ENCODE data around the gene TAF8.

The TAF8 gene

GRCh38 chr6:42025066-42025844 is 25.1 kb upstream of the TAF8 start:
- Histone ChIP-seq H3K27ac (ENCODE audit: poor library complexity, severe bottlenecking) (no peak overlapping the region), H3K4me3 (ENCODE audit: severe bottlenecking) (no peak overlapping the region), H3K27me3 (ENCODE audit: insufficient read depth, poor library complexity, severe bottlenecking) (no peaks in the 10 kb centered on the region), H3K9me3 (ENCODE audit: severe bottlenecking) (no peaks in the 10 kb centered on the region), H3K36me3 (ENCODE audit: low read depth) (0 out of 2 replicates have a peak, but pooled peaks cover 4% of the 10 kb centered on the region), H3K4me1 (ENCODE audit: insufficient read depth, poor library complexity, severe bottlenecking) (peaks cover 3% of the 10 kb centered on the region)
- ATAC-seq (ENCODE audit: low read depth): no peak
- no peak for DNase-seq (ENCODE audit: low spot score)
- TF ChIP-seq, protein P1, sequence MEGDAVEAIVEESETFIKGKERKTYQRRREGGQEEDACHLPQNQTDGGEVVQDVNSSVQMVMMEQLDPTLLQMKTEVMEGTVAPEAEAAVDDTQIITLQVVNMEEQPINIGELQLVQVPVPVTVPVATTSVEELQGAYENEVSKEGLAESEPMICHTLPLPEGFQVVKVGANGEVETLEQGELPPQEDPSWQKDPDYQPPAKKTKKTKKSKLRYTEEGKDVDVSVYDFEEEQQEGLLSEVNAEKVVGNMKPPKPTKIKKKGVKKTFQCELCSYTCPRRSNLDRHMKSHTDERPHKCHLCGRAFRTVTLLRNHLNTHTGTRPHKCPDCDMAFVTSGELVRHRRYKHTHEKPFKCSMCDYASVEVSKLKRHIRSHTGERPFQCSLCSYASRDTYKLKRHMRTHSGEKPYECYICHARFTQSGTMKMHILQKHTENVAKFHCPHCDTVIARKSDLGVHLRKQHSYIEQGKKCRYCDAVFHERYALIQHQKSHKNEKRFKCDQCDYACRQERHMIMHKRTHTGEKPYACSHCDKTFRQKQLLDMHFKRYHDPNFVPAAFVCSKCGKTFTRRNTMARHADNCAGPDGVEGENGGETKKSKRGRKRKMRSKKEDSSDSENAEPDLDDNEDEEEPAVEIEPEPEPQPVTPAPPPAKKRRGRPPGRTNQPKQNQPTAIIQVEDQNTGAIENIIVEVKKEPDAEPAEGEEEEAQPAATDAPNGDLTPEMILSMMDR (IDR thresholded peaks at IDR 0.05; ENCODE audit: poor library complexity, severe bottlenecking): no peak

DNA sequence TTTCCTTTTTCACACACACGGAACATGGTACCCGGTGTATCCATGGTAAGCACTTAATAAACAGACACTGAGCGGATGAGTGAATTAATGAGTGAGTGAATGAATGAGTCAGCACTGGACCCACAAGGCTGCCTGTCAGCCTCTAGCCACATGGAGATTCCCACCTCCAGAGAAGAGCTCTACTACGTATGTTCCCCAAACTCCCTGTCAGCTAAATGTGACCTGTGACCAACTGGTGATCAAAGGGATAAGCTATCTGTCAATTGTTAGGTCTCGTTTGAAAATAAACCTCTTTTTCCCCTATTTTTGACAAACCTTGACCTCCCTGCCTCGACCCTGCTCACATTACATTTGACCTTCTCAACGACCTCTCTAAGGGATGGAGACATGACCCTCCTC is 24.5 kb upstream of the TAF8 start:
- Histone ChIP-seq H3K4me1 (ENCODE audit: insufficient read depth, poor library complexity, severe bottlenecking) (peaks cover 3% of the 10 kb centered on the region), H3K27ac (ENCODE audit: poor library complexity, severe bottlenecking) (no peak overlapping the region), H3K9me3 (ENCODE audit: severe bottlenecking) (no peaks in the 10 kb centered on the region), H3K27me3 (ENCODE audit: insufficient read depth, poor library complexity, severe bottlenecking) (no peaks in the 10 kb centered on the region), H3K4me3 (ENCODE audit: severe bottlenecking) (no peak overlapping the region), H3K36me3 (ENCODE audit: low read depth) (0 out of 2 replicates have a peak, but pooled peaks cover 4% of the 10 kb centered on the region)
- ATAC-seq (ENCODE audit: low read depth) (no peak), DNase-seq (ENCODE audit: low spot score) (no peak)
- TF ChIP-seq, protein P1 (IDR thresholded peaks at IDR 0.05; ENCODE audit: poor library complexity, severe bottlenecking): no peak

DNA sequence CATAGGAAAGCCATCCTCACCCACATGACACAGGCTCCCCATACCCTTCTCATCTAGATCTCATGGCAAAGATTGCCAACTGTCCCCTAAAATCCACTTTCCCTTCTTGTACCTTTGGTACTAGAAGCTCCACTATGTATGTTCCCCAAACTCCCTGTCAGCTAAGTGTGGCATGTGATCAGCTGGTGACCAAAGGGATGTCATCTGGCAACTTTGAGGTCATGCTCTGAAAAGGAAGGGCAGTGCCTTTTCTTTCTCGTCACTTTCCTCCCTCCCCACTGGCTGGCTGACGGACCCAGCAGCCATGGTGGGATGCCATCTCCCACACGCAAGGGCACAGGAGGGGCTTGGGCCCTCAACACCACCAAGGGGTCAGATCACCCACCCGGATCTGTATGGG is 23.8 kb upstream of the TAF8 start:
- 0 out of 2 replicates have a peak, but pooled peaks cover 4% of the 10 kb centered on the region for H3K36me3 ChIP-seq (ENCODE audit: low read depth)
- H3K27me3 ChIP-seq (ENCODE audit: insufficient read depth, poor library complexity, severe bottlenecking): no peaks in the 10 kb centered on the region
- H3K4me1 ChIP-seq (ENCODE audit: insufficient read depth, poor library complexity, severe bottlenecking): peaks cover 3% of the 10 kb centered on the region
- no peak overlapping the region for H3K27ac ChIP-seq (ENCODE audit: poor library complexity, severe bottlenecking)
- no peak for DNase-seq (ENCODE audit: low spot score)
- ATAC-seq (ENCODE audit: low read depth): no peak
- no peaks in the 10 kb centered on the region for H3K9me3 ChIP-seq (ENCODE audit: severe bottlenecking)
- no peak overlapping the region for H3K4me3 ChIP-seq (ENCODE audit: severe bottlenecking)
- TF ChIP-seq, protein P1 (IDR thresholded peaks at IDR 0.05; ENCODE audit: poor library complexity, severe bottlenecking): no peak

GRCh38 chr6:42028234-42029061 is 21.9 kb upstream of the TAF8 start:
- Histone ChIP-seq H3K4me3 (ENCODE audit: severe bottlenecking) (no peak overlapping the region), H3K27me3 (ENCODE audit: insufficient read depth, poor library complexity, severe bottlenecking) (no peaks in the 10 kb centered on the region), H3K4me1 (ENCODE audit: insufficient read depth, poor library complexity, severe bottlenecking) (peaks cover 3% of the 10 kb centered on the region), H3K9me3 (ENCODE audit: severe bottlenecking) (no peaks in the 10 kb centered on the region), H3K36me3 (ENCODE audit: low read depth) (0 out of 2 replicates have a peak, but pooled peaks cover 4% of the 10 kb centered on the region), H3K27ac (ENCODE audit: poor library complexity, severe bottlenecking) (no peak overlapping the region)
- peak; percentile 58; the same call in 2 of the 3 replicates for ATAC-seq (ENCODE audit: low read depth)
- TF ChIP-seq, protein P1 (IDR thresholded peaks at IDR 0.05; ENCODE audit: poor library complexity, severe bottlenecking): no peak
- no peak for DNase-seq (ENCODE audit: low spot score)

All from RWPE2 (cell line).